Measurements from ENCODE around the gene ROBO2.

Gene ROBO2

GRCh38 chr3:77586216-77586615, 546.3 kb downstream of the ROBO2 start:
- no peak overlapping the region for H3K4me3 ChIP-seq (ENCODE audit: low read depth, low read length)
- no peak for TF ChIP-seq CTCF (IDR thresholded peaks at IDR 0.05; ENCODE audit: borderline replicate concordance, insufficient read depth, low read depth, low read length)

- H3K4me3 ChIP-seq (ENCODE audit: low read depth, low read length), result no peak overlapping the region
- no peak for TF ChIP-seq CTCF (IDR thresholded peaks at IDR 0.05; ENCODE audit: borderline replicate concordance, insufficient read depth, low read depth, low read length)
Measured at GRCh38 chr3:77588863-77589262, 549.0 kb downstream of the ROBO2 start.

- TF ChIP-seq CTCF (IDR thresholded peaks at IDR 0.05; ENCODE audit: borderline replicate concordance, insufficient read depth, low read depth, low read length), result no peak
- H3K4me3 ChIP-seq (ENCODE audit: low read depth, low read length), result no peak overlapping the region
Measured at GRCh38 chr3:77590191-77590590, 550.3 kb downstream of the ROBO2 start.

- no peak for TF ChIP-seq CTCF (IDR thresholded peaks at IDR 0.05; ENCODE audit: borderline replicate concordance, insufficient read depth, low read depth, low read length)
- H3K4me3 ChIP-seq (ENCODE audit: low read depth, low read length), result no peak overlapping the region
Measured at GRCh38 chr3:77595371-77595870, 555.5 kb downstream of the ROBO2 start.

- no peak for TF ChIP-seq CTCF (IDR thresholded peaks at IDR 0.05; ENCODE audit: borderline replicate concordance, insufficient read depth, low read depth, low read length)
Measured at GRCh38 chr3:77599948-77600347, 560.0 kb downstream of the ROBO2 start.

GRCh38 chr3:77601823-77602415, 562.0 kb downstream of the ROBO2 start:
- TF ChIP-seq CTCF (IDR thresholded peaks at IDR 0.05; ENCODE audit: borderline replicate concordance, insufficient read depth, low read depth, low read length), result no peak
- no peak overlapping the region for H3K4me3 ChIP-seq (ENCODE audit: low read depth, low read length)

More at GRCh38 chr3:77599948-77600347, 560.0 kb downstream of the ROBO2 start:
- no peak overlapping the region for H3K4me3 ChIP-seq (ENCODE audit: low read depth, low read length)

GRCh38 chr3:77602722-77603121, 562.8 kb downstream of the ROBO2 start:
- TF ChIP-seq CTCF (IDR thresholded peaks at IDR 0.05; ENCODE audit: borderline replicate concordance, insufficient read depth, low read depth, low read length), result no peak

More at GRCh38 chr3:77602722-77603121, 562.8 kb downstream of the ROBO2 start:
- no peak overlapping the region for H3K4me3 ChIP-seq (ENCODE audit: low read depth, low read length)

All from GM12875 (cell line).